HG03565 (cell line): ENCODE measurements around the gene ARL9.
"Not testable (repeated sequence)": the region's sequence is repeated elsewhere in the genome, so short reads cannot be mapped to it uniquely, and the experiment has no call there.

Experiments
- ATAC-seq: cut with Tn5 transposase; IDR thresholded peaks from one replicate; pipeline ENCODE4 v1.9.1; 2021; ENCODE audit warnings: mild to moderate bottlenecking, moderate library complexity; ENCODE audit not compliant: unreplicated experiment

The ARL9 gene

DNA sequence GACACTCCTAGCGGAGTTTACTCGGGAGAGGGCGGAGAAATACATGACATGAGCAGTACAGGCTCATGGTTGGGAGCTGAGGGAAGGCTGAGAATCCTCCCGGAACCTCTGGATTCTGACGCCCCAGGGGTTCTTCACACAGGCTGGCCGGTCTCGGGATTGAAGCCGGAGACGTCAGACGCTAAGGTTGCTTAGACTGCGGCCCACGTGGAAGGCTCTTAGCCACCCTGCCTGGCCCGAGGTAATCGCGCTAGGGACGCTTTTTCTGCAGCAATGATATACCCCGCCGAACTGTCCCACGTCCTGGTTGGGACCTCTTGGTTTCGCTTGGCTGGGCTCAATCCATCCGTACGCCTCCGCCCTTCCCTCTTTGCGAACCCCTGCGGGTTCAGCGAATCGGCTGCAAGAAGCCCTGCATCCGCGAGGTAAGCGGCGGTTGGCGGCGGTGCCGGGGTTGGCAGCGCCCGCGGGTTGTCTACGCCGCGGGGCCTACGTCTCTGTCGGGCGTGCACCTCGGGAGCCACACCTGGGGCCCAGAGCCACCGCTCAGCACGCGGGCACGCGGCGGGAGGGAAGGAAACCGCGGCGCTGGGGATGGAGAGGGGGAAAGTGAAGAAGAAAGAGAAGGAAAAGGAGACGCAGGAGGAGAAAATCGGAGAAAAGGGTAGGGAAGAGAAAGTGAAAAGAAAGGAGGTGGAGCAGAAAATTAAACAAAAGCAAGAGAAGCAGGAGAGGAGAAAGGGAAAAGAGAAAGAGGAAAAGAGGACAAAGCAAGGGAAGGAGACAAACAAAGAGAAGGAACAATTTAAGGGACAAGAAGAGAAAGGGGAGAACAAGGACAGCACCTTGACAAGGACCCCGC, at the start of gene ARL9:
ARL9 (plus strand) TSS at position 523 of the 862 bp plus-strand sequence; CDS start at position 595, 72 bp downstream.
- ATAC-seq: peak; percentile 57

DNA sequence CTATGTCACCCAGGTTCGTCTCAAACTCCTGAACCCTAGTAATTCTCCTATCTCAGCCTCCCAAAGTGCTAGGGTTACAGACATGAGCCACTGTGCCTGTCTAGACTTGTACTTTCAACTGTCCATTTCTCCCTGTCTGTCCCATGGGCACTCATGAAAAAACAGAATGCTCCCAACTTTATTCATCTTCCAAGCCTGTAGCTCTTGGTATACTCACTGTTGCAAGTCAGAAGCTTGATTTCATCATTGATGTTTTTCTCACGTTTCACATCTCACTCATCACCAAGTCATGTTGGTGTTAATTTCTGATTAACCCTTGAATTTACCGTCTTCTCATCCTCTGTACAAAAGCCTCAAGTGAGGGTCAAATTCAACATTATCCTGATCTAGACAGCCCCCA, 45.5 kb upstream of the ARL9 start:
- no peak for ATAC-seq

- no peak for ATAC-seq
Observed at GRCh38 chr4:56462157-56462556, 43.4 kb upstream of the ARL9 start.

DNA sequence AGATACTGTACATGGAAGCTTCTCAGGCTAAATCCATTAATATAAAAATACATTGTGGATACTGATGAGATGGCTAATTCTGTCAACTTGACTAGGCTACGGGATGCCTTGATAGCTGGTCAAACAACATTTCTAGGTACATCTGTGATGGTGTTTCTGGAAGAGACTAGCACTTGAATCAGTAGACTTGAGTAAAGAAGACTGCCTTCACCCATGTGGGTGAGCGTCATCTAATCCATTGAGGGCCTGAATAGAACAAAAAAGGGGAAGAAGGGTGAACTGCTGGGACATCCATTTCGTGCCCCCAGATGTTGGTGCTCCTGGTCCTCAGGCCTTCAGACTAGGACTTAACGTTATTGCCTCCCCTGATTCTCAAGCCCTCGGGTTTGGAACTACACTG, 41.9 kb upstream of the ARL9 start:
- no peak for ATAC-seq

DNA sequence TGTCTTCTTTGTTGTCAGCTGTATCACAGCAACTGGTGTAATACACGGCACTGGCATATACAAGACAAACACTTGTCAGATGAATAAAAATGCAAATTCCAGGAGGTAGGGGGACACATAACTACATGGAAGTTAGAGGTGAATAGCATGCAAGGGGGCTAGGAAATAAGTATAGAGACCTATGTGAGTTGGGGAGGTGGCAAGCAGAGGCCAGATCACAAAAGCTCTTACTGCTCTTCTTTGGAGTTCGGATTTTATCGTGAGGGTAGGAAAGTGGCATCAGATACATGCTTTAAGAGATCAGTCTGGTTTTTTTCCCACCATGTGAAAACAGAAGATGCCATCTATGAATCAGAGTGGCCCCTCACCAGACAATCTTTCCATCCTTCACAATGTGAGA, 41.0 kb upstream of the ARL9 start:
- ATAC-seq: no peak

DNA sequence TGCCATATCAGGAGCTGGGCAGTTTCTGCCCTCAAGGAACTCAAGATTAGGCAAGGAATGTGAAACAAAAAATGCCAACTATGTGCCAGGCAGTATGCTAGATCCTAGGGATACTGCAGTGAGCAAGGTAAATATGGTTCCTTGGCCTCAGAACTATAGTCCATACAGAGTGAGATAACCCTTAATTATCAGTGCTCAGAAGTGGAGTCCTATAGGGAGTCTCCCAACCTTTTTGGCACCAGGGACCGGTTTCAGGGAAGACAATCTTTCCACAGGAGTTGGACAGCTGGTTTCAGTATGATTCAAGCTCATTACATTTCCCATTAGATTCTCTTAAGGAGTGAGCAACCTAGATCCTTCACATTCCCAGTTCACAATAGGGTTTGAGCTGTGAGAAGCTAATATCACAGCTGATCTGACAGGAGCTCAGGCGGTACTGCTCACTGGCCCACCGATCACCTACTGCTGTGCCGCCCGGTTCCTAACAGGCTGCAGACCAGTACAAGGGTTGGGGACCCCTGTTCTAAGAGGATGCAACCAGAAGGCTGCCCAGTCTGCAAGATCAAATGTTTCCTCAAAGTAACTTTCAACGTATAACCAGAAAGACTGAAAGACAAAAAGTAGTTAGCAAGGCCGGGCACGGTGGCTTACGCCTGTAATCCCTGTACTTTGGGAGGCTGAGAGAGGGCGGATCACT, 39.8 kb upstream of the ARL9 start:
- ATAC-seq: no peak

DNA sequence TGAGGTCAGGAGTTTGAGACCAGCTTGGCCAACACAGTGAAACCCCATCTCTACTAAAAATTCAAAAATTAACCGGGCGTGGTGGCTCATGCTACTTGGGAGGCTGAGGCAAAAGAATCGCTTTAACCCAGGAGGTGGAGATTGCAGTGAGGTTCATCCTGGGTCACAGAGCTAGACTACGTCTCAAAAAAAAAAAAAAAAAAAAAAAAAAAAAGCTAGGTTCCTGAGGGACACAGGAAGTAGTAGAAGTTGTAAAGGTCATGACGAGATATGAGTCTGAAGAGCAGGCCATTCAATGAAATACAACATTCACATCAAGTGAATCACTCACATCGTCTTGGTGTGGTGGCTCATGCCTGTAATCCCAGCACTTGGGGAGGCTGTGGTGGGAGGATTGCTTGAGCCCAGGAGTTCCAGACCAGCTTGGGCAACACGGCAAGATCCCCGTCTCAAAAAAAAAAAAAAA, 39.3 kb upstream of the ARL9 start:
- ATAC-seq: not testable (repeated sequence)

DNA sequence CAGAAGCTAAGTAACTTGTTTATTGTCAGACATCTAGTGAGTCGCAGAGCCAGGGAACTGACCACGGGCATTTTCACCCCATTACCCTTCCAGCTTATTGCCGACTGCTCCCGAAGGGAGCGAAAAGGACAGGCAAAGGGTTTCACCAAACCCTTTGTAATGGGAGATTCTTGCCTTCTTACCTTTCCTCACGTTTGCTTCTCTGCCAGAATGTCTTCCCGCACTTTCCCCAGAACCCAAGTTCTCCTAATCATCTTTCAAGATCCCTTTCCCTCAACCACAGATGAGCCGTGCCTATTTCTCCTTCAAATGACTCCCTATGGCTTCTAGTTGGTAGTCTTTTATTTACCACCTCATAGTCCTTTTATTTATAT, 38.7 kb upstream of the ARL9 start:
- ATAC-seq: no peak

- peak; percentile 78 for ATAC-seq
Observed at GRCh38 chr4:56467284-56468096, 38.1 kb upstream of the ARL9 start, which contains the start of gene SRP72. Gene SRP72, plus strand, starts transcription at chr4:56467617. Its CDS starts 19 bp downstream, at chr4:56467636.

- ATAC-seq: peak; percentile 26
Observed at GRCh38 chr4:56468097-56468422, 37.5 kb upstream of the ARL9 start.

DNA sequence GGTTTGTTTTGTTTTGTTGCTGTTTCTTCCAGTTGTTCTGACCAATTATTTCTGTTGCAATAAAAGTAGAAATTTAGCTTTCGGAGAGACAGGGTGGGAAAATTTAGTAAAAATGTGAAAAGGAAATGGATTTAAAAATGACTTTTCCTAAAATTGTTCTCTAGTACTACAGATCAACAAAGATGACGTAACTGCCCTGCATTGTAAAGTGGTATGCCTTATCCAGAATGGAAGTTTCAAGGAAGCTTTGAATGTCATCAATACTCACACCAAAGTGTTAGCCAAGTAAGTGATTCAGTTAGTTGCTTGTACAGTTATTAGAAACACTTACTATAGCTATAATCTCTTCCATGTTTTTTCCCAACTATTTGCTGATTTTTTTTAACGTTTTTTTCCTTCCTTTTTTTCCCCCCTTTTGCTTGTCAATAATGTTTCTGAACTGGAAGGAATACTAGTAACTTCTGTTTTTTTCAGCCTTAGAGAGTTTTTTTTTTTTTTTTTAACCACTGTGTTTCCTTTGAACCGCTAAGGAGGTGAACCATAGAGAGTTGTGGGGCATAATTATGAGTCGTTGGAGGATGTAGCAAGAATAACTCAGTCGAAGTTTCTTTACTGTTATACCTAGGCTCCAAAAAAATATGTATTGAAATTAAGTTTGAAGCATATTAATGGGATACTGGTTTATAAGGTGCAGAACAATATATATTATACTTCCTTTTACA, 35.9 kb upstream of the ARL9 start:
- peak; percentile 23 for ATAC-seq

GRCh38 chr4:56475917-56476316, 29.7 kb upstream of the ARL9 start:
- ATAC-seq: peak; percentile 82

DNA sequence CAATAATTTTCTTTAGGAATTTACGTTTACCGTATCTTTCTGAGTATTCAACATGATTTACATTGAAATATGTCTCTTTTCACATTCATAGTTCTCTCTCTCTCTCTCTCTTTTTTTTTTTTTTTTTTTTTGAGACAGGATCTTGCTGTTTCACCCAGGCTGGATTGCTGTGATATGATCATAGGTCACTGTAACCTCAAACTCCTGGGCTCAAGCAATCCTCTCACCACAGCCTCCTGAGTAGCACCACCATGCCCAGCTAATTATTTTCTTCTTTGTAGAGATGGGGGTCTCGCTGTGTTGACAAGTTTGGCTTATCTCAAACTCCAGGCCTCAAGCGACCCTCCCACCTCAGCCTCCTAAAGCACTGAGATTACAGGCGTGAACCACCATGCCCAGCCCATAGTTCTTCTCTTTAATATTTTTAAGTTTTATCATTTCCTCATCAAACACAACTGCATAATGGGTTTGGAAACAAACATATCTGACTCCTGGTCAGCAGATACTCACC, 28.3 kb upstream of the ARL9 start:
- no peak for ATAC-seq

GRCh38 chr4:56480691-56481090, 24.9 kb upstream of the ARL9 start:
- ATAC-seq: no peak

GRCh38 chr4:56496241-56496640, 9.3 kb upstream of the ARL9 start:
- no peak for ATAC-seq

DNA sequence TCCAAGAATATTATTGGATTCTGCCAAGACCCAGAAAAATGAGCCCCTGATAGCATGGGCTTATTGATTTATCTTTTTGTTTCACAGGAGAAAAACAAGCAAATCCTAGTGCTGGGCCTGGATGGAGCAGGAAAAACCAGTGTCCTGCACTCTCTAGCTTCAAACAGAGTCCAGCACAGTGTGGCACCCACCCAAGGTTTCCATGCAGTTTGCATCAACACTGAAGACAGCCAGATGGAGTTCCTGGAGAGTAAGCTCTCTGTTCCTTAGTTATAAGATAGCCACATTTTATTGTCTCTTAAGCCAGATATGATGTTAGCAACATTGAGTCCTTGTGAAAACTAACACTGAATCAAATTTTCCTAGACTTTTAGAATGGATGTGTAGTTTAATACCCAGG, 5.5 kb downstream of the ARL9 start:
- no peak for ATAC-seq

DNA sequence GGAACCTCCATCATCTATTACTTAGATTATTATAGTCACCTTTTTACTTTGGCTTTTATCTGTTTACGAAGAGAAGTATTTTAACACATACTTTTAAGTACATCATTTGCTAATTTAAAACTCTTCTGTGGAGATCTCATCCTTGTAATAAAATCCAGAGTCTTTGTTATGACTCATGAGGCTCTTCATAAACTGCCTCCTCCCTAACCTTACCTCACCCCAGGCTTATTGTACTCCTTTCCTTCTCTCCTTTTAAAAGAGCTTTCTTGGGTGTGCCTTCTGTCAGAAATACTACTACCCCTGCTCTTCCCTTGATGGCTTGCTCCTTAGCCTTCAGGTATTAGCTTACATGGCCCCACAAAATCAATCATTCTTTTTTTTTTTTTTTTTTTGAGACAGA, 6.6 kb downstream of the ARL9 start:
- ATAC-seq: no peak

GRCh38 chr4:56513517-56513916, 7.9 kb downstream of the ARL9 start:
- no peak for ATAC-seq

DNA sequence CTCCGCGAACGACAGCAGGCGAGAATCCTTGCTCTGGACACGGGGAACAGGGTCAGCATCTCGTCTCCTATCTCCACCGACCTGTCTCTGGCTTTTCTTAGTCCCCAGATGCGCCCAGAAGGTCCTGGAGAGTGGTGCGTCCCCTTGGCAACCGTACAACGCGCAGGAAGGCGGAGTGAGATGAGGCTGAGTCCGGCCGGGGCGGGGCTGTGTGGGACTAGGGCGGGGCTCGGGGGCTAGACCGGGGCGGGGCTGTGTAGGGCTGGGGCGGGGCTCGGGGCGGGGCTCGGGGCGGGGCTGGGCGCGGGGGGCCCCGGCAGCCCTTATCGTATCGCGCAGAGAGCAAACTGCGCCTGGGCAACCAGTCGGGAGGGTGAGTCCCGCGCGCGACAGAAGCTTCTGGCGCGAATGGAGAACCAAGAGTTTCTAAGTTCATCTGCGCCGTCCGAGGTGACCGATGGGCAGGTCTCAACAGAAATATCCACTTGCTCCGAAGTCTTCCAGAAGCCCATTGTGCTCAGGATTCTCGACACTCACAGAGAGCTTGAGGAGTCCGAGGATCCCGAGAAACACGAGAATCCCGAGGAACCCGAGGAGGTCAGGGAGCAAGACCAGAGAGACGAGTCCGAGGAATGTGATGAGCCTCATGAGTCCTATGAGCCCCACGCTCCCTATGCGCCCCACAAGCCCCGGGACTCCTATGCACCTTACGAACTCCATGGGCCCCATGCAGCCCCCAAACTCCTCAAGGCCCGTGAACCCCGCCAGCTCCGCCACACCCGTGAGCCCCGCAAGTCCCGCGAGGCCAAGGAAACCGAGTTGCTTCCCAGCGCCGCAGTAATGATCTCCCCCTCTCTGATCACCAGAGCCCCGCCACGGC, 24.9 kb downstream of the ARL9 start:
- ATAC-seq: peak; percentile 76
